Thoracic aorta (tissue), 2 donors: ENCODE data around the gene KLHL29. TPM values are rescaled to one million over a fixed set of nuclear protein-coding genes. Genes with fewer than 3 reads are reported as not detected.

Experiments used
- ATAC-seq: fragments of 150-250 bp; one replicate; pipeline ENCODE4 v1.8.0; 2017; ENCODE audit warnings: low read depth; ENCODE audit not compliant: insufficient number of reproducible peaks, low FRiP score
- DNase-seq: peaks from one replicate; pipeline ENCODE4 v3.0.0-alpha.2; 2020; ENCODE audit warnings: low spot score
- H3K27ac ChIP-seq, 2 donors: fragments of 200-600 bp; sonication (generic); 1 replicate in 1 of 2; 2 replicates in 1 of 2; pipeline ENCODE4 v1.5.1; 2016; ENCODE audit warnings: mild to moderate bottlenecking in 2 of 2, moderate library complexity in 2 of 2
- H3K27me3 ChIP-seq: fragments of 200-600 bp; sonication (generic); replicated peaks from 2 replicates; pipeline ENCODE4 v1.6.0; 2016; ENCODE audit warnings: mild to moderate bottlenecking; ENCODE audit not compliant: insufficient read depth
- H3K36me3 ChIP-seq: fragments of 200-600 bp; sonication (generic); one replicate; pipeline ENCODE4 v1.5.1; 2016
- H3K4me1 ChIP-seq, 2 donors: fragments of 200-600 bp; sonication (generic); 1 replicate in 1 of 2; 2 replicates in 1 of 2; pipeline versions ENCODE4 v1.5.1 to v1.6.0; 2016; ENCODE audit warnings: low read depth in 2 of 2, mild to moderate bottlenecking in 1 of 2; ENCODE audit not compliant: control insufficient read depth in 1 of 2
- H3K4me3 ChIP-seq: fragments of 200-600 bp; sonication (generic); 2 replicates; pipeline ENCODE4 v1.5.1; 2016; ENCODE audit warnings: mild to moderate bottlenecking
- H3K9me3 ChIP-seq: fragments of 200-600 bp; sonication (generic); 2 replicates; pipeline ENCODE4 v1.5.1; 2016
- total RNA-seq, 2 donors: library from RNA; depleted of rRNA; stranded (reverse); fragments of >200 nt; gene quantifications; one replicate each; pipeline versions ENCODE4 v1.1.0 to v1.2.3, GENCODE V29; 2016
- TF ChIP-seq, protein P1 (sequence below): fragments of 200-600 bp; sonication (generic); IDR thresholded peaks from one replicate; pipeline ENCODE4 v1.5.1; 2019; ENCODE audit warnings: antibody characterized with exemption

KLHL29 gene
- total RNA-seq, 2 donors from 2014 or later: 18.5 to 24.4 TPM

DNA sequence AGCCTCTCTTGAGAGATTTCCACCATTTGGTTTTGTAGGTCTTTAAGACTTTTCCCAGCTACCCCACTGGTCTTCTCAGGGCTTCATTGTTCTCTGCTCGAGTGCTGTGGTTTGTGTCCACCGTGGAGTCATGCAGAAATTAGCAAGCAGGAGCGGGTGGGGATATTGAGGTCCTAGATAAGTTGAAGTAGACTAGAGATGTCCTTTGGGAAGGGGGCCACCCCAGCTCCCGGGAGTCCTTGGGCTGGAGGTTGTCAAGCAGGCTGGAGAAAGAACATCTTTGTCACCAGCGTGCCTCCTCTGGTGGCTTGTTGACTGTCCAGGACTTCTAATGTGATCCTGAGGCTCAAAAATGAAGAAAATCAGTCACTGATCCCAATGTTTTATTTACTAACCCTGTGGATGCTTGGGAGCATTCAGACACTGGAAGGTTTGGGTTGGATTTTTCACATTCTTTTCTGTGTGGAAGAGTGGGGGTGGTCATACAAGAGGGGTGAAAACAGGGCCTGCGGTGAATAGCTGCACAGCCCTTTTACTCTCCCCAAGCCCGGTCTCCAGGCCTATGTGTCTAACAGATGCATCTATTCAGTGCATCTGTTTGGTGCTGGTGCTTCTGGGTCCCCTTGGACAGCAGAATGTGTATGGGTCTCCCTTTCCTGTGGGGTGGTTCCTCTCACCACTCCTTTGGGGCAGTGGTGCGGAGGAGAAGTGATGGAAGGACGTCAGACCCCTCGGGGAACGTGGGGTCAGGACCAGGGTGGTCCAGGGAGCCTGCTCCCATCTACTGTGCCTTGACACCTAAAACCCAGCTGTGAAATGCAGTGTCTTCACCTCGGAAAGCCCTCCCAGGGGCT, 208.1 kb downstream of the KLHL29 start:
- ATAC-seq: no peak
- Histone ChIP-seq H3K36me3 (no peaks in the 10 kb centered on the region), H3K4me1 (peaks cover 15 to 33% of the 10 kb centered on the region in 2 donors), H3K27me3 (no peaks in the 10 kb centered on the region), H3K4me3 (no peak overlapping the region), H3K9me3 (no peaks in the 10 kb centered on the region), H3K27ac (no peak overlapping the region)
- no peak for DNase-seq
- TF ChIP-seq, protein P1, sequence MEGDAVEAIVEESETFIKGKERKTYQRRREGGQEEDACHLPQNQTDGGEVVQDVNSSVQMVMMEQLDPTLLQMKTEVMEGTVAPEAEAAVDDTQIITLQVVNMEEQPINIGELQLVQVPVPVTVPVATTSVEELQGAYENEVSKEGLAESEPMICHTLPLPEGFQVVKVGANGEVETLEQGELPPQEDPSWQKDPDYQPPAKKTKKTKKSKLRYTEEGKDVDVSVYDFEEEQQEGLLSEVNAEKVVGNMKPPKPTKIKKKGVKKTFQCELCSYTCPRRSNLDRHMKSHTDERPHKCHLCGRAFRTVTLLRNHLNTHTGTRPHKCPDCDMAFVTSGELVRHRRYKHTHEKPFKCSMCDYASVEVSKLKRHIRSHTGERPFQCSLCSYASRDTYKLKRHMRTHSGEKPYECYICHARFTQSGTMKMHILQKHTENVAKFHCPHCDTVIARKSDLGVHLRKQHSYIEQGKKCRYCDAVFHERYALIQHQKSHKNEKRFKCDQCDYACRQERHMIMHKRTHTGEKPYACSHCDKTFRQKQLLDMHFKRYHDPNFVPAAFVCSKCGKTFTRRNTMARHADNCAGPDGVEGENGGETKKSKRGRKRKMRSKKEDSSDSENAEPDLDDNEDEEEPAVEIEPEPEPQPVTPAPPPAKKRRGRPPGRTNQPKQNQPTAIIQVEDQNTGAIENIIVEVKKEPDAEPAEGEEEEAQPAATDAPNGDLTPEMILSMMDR: no peak

DNA sequence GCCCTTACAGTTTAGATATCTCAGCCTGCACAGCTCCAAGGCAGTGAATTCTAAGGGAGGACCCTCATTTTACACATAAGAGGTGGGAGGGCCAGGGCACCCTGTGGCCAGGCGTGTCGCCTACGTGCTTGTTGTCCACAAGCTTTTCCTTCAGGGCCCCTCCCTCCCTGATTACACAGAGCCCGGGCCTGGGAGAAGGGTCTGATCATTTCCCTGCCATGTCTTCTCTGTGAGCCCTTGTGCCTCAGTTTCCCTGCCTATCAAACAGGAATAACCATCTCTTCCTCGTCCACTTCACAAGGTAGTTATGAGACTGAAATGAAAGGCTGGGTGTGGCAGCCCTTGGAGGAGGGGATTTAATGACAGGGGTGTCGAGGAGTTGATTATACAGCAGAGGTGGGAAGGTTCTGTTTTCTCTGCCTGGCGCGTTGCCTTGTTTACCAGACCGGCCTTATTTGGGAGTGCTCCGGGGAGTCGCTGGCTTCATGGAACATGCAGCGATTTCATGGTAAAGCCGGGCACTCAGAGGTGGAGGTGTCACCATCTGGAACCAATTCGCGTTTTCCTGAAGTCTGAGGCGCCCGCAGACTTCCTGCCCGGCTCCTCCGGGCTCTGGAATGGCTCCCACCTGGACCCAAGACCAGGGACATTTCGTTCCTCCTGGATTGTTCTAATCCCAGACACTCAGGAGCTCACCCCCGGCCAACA, 208.9 kb downstream of the KLHL29 start:
- no peaks in the 10 kb centered on the region for H3K36me3 ChIP-seq
- ATAC-seq (no peak), DNase-seq (no peak)
- H3K27ac ChIP-seq: peak overlapping the region in 1 of 2 donors; percentile 3
- TF ChIP-seq, protein P1: no peak
- H3K4me3 ChIP-seq: no peak overlapping the region
- no peaks in the 10 kb centered on the region for H3K9me3 ChIP-seq
- no peaks in the 10 kb centered on the region for H3K27me3 ChIP-seq
- peaks cover 14 to 32% of the 10 kb centered on the region in 2 donors for H3K4me1 ChIP-seq

DNA sequence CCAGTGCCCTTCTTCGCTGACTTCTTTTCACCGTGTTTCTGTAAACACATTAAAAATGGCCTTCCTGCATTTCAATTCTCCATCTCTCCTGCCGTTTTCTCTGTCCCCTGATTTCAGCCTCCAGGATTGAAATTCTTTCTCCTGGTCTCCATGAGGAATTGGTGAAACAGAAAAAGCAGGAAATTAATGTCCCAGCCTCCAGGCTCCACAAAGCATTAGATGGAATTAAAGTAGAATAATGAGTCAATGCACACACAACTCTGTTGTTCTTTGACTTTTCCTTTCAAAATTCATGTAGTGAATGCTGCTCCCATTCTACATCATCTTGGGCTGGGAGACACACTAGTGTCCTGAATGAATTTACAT, 209.5 kb downstream of the KLHL29 start:
- TF ChIP-seq, protein P1: no peak
- ATAC-seq (no peak), DNase-seq (no peak)
- peaks cover 9 to 27% of the 10 kb centered on the region in 2 donors for H3K4me1 ChIP-seq
- no peaks in the 10 kb centered on the region for H3K27me3 ChIP-seq
- H3K27ac ChIP-seq: peak overlapping the region in 1 of 2 donors; percentile 3
- H3K4me3 ChIP-seq: no peak overlapping the region
- no peaks in the 10 kb centered on the region for H3K9me3 ChIP-seq
- H3K36me3 ChIP-seq: no peaks in the 10 kb centered on the region

DNA sequence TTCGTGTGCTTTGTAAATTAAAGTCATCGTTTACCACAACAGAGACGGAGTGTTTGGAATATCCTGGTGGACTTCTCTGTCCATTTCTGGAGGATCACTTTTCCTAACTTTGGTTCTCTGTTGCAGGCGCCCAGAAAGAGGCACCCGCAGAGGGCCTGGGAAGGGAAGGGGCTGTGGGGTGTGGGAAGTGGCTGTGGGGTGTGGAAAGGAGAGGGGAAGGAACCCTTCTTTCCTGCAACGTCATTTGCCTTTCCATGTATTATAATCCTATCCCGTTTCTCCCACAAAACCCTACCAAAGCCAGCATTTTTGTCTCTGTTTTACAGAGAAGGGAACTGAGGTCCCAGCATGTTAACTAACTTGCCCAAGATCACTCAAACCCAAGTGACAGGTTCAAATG, 210.0 kb downstream of the KLHL29 start:
- peak overlapping the region in 1 of 2 donors; percentile 9 for H3K27ac ChIP-seq

More for the DNA sequence above, 210.0 kb downstream of the KLHL29 start:
- no peak for DNase-seq
- TF ChIP-seq, protein P1: no peak
- no peaks in the 10 kb centered on the region for H3K9me3 ChIP-seq
- H3K4me3 ChIP-seq: no peak overlapping the region
- H3K4me1 ChIP-seq: peaks cover 7 to 24% of the 10 kb centered on the region in 2 donors
- no peak for ATAC-seq
- no peaks in the 10 kb centered on the region for H3K36me3 ChIP-seq
- H3K27me3 ChIP-seq: no peaks in the 10 kb centered on the region
